Measurements from ENCODE around the gene TLX3. TPM values are rescaled to one million over a fixed set of nuclear protein-coding genes. Genes with fewer than 3 reads are reported as not detected.

TLX3 gene
- total and polyA plus RNA-seq, 11 donors, result 0.15 TPM; not detected in 10

- DNase-seq, result no peak
- Histone ChIP-seq H3K9me3 (no peaks in the 10 kb centered on the region), H3K36me3 (no peaks in the 10 kb centered on the region), H3K27me3 (peaks cover 48 to 82% (median 69%) of the 10 kb centered on the region in 9 donors), H3K4me3 (no peak overlapping the region), H3K27ac (no peak overlapping the region), H3K4me1 (peaks cover 0 to 31% (median 11%) of the 10 kb centered on the region in 12 donors)
- intact Hi-C loops (cut with DNase I), result no loop called here
- no peak for ATAC-seq
- 35 to 75% (median 46%) methylated on average over 6 of the region's 6 CpGs for WGBS, 4 donors
- no peak for TF ChIP-seq CTCF (IDR thresholded peaks at IDR 0.05)
- TF ChIP-seq POLR2A (IDR thresholded peaks at IDR 0.05), result no peak
Measured at GRCh38 chr5:171306166-171306565, 2.9 kb upstream of the TLX3 start.

- WGBS, 4 donors, result 35 to 53% (median 38%) methylated on average over 8 to 10 of the region's 10 CpGs
- intact Hi-C loops (cut with DNase I), result no loop called here
- Histone ChIP-seq H3K36me3 (no peaks in the 10 kb centered on the region), H3K9me3 (no peaks in the 10 kb centered on the region), H3K27me3 (peaks cover 57 to 90% (median 76%) of the 10 kb centered on the region in 9 donors), H3K4me1 (peaks cover 0 to 39% (median 20%) of the 10 kb centered on the region in 12 donors), H3K4me3 (no peak overlapping the region), H3K27ac (no peak overlapping the region)
- no peak for TF ChIP-seq POLR2A (IDR thresholded peaks at IDR 0.05)
- no peak for TF ChIP-seq CTCF (IDR thresholded peaks at IDR 0.05)
- ATAC-seq, result no peak
- DNase-seq, result no peak
Measured at GRCh38 chr5:171306781-171307591, 2.1 kb upstream of the TLX3 start.

GRCh38 chr5:171307789-171308452 lies 1.1 kb upstream of the TLX3 start:
- H3K27me3 ChIP-seq, result peaks cover 66 to 98% (median 86%) of the 10 kb centered on the region in 9 donors
- H3K4me1 ChIP-seq, result peaks cover 0 to 48% (median 28%) of the 10 kb centered on the region in 12 donors
- DNase-seq (no peak), ATAC-seq (no peak)
- no peak for TF ChIP-seq CTCF (IDR thresholded peaks at IDR 0.05)
- TF ChIP-seq POLR2A (IDR thresholded peaks at IDR 0.05), result no peak
- no peak overlapping the region for H3K4me3 ChIP-seq
- no peak overlapping the region for H3K27ac ChIP-seq
- intact Hi-C loops (cut with DNase I), result no loop called here
- WGBS, 4 donors, result 25 to 44% (median 33%) methylated on average over 21 to 42 of the region's 42 CpGs
- H3K9me3 ChIP-seq, result no peaks in the 10 kb centered on the region
- no peaks in the 10 kb centered on the region for H3K36me3 ChIP-seq
